ENCODE measurements around the gene TYMS.

Gene TYMS

DNA sequence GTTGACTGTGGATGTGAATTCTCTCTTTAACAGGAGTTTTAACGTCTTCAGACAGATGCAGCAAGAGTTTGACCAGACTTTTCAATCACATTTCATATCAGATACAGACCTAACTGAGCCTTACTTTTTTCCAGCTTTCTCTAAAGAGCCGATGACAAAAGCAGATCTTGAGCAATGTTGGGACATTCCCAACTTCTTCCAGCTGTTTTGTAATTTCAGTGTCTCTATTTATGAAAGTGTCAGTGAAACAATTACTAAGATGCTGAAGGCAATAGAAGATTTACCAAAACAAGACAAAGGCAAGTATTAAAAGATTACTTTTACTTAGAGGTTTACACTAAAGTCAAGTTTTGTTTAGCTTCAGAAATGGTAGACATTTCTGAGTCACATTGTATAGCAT lies 30.2 kb upstream of the TYMS start:
- TF ChIP-seq ESRRG (CRISPR knock-in tag; IDR thresholded peaks at IDR 0.05) (no peak), ISL1 (CRISPR knock-in tag; IDR thresholded peaks at IDR 0.05) (no peak), ZNF565 (CRISPR knock-in tag; conservative IDR thresholded peaks at IDR 0.05; ENCODE audit: low read depth) (no peak), TSHZ2 (CRISPR knock-in tag; IDR thresholded peaks at IDR 0.05) (no peak), POU6F1 (CRISPR knock-in tag; IDR thresholded peaks at IDR 0.05; ENCODE audit: borderline replicate concordance, low read depth) (no peak), ZFP3 (CRISPR knock-in tag; IDR thresholded peaks at IDR 0.05) (no peak), ARNTL (CRISPR knock-in tag; IDR thresholded peaks at IDR 0.05; ENCODE audit: borderline replicate concordance, low read depth) (no peak), ZFP30 (CRISPR knock-in tag; IDR thresholded peaks at IDR 0.05) (no peak), RARB (CRISPR knock-in tag; IDR thresholded peaks at IDR 0.05) (no peak), TOX (CRISPR knock-in tag; IDR thresholded peaks at IDR 0.05; ENCODE audit: borderline replicate concordance) (no peak), PPARA (CRISPR knock-in tag; IDR thresholded peaks at IDR 0.05; ENCODE audit: borderline replicate concordance) (no peak), ZC3H10 (CRISPR knock-in tag; IDR thresholded peaks at IDR 0.05) (no peak), SNAI2 (CRISPR knock-in tag; IDR thresholded peaks at IDR 0.05) (no peak), CSDC2 (CRISPR knock-in tag; IDR thresholded peaks at IDR 0.05) (no peak), BACH2 (CRISPR knock-in tag; IDR thresholded peaks at IDR 0.05; ENCODE audit: borderline replicate concordance) (no peak)
- TF ChIP-seq, protein P1, sequence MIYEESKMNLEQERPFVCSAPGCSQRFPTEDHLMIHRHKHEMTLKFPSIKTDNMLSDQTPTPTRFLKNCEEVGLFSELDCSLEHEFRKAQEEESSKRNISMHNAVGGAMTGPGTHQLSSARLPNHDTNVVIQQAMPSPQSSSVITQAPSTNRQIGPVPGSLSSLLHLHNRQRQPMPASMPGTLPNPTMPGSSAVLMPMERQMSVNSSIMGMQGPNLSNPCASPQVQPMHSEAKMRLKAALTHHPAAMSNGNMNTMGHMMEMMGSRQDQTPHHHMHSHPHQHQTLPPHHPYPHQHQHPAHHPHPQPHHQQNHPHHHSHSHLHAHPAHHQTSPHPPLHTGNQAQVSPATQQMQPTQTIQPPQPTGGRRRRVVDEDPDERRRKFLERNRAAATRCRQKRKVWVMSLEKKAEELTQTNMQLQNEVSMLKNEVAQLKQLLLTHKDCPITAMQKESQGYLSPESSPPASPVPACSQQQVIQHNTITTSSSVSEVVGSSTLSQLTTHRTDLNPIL (CRISPR knock-in tag; IDR thresholded peaks at IDR 0.05; ENCODE audit: low read depth) = no peak

DNA sequence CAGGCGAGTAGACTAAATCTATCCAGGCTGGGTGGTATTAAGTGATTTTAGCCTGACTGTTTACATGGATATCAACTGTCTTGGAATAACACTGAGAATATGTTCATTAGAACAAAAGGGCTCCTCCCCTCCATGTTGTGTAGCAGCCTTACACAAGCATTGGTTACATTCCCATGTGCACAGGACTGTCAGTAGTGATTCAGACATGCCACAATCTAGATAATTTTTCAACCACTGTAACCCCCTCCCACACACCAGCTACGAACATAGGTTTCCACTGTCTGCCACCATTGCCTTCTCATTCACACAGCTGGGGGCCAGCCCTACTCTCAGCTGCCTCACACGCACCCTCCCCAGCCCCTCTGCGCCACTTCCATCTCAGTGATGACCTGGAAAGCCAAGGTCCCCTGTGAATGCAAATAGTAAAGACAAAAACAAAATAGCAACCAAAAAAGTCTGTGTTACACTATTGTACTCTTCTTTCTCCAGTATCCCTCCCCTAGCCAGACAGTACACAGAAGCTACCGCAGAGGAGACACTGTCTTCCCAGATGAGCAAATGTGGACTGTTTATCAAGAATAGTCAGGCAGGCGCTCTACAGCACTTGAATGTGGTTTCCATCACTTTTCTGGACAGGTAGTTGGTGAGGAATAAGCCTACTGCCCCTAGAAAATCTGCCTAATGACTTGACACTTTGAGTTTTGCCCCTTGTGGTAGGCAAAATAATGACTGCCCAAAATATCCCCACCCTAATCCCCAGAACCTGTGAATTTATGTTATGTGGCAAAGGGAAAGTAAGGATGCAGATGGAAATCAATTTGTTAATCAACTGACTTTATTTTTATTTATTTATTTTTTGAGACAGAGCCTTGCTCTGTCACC lies 27.9 kb upstream of the TYMS start:
- no peak for ATAC-seq
- TF ChIP-seq GLIS3 (CRISPR knock-in tag; IDR thresholded peaks at IDR 0.05) (no peak), ZNF8 (CRISPR knock-in tag; IDR thresholded peaks at IDR 0.05) (no peak), PATZ1 (CRISPR knock-in tag; IDR thresholded peaks at IDR 0.05; ENCODE audit: borderline replicate concordance) (no peak), TSHZ2 (CRISPR knock-in tag; IDR thresholded peaks at IDR 0.05) (no peak), RARB (CRISPR knock-in tag; IDR thresholded peaks at IDR 0.05) (no peak), ZFP30 (CRISPR knock-in tag; IDR thresholded peaks at IDR 0.05) (no peak), ZFP3 (CRISPR knock-in tag; IDR thresholded peaks at IDR 0.05) (no peak), ZNF70 (CRISPR knock-in tag; IDR thresholded peaks at IDR 0.05) (no peak), ESRRG (CRISPR knock-in tag; IDR thresholded peaks at IDR 0.05) (no peak), TCF4 (CRISPR knock-in tag; IDR thresholded peaks at IDR 0.05; ENCODE audit: borderline replicate concordance) (no peak), ZNF565 (CRISPR knock-in tag; conservative IDR thresholded peaks at IDR 0.05; ENCODE audit: low read depth) (no peak), PPARA (CRISPR knock-in tag; IDR thresholded peaks at IDR 0.05; ENCODE audit: borderline replicate concordance) (no peak), ARNTL (CRISPR knock-in tag; IDR thresholded peaks at IDR 0.05; ENCODE audit: borderline replicate concordance, low read depth) (no peak), SNAI2 (CRISPR knock-in tag; IDR thresholded peaks at IDR 0.05) (no peak), ZC3H10 (CRISPR knock-in tag; IDR thresholded peaks at IDR 0.05) (no peak), BACH2 (CRISPR knock-in tag; IDR thresholded peaks at IDR 0.05; ENCODE audit: borderline replicate concordance) (no peak), POU6F1 (CRISPR knock-in tag; IDR thresholded peaks at IDR 0.05; ENCODE audit: borderline replicate concordance, low read depth) (no peak)
- TF ChIP-seq, protein P1 (CRISPR knock-in tag; IDR thresholded peaks at IDR 0.05; ENCODE audit: low read depth) = no peak

More for the DNA sequence above, 30.2 kb upstream of the TYMS start:
- ATAC-seq = no peak
